Ovary (tissue), 9 donors: ENCODE measurements around the gene ATF2. TPM values are rescaled to one million over a fixed set of nuclear protein-coding genes. Genes with fewer than 3 reads are reported as not detected.

Source experiments
- DNase-seq, 5 donors: peaks; one replicate each; pipeline ENCODE4 v3.0.0-alpha.2; 2019 to 2020
- H3K27ac ChIP-seq, 2 donors: fragments of 200-600 bp; one replicate each; pipeline versions ENCODE4 v1.5.1 to v1.8.0; 2019 to 2022
- H3K27me3 ChIP-seq: fragments of 200-600 bp; one replicate; pipeline ENCODE4 v1.8.0; 2022
- H3K36me3 ChIP-seq: fragments of 200-600 bp; sonication (generic); one replicate; pipeline ENCODE4 v1.5.1; 2019
- H3K4me1 ChIP-seq: one replicate; pipeline ENCODE4 v1.8.1; 2013; ENCODE audit warnings: mild to moderate bottlenecking, moderate library complexity; ENCODE audit not compliant: insufficient read depth
- H3K4me3 ChIP-seq: fragments of 200-600 bp; sonication (generic); one replicate; pipeline ENCODE4 v1.5.1; 2017
- H3K9me3 ChIP-seq, 2 donors: fragments of 200-600 bp in 1 of 2; sonication (generic) in 1 of 2; one replicate each; pipeline versions ENCODE4 v1.5.1 to v1.8.1; 2013 to 2019; ENCODE audit warnings: mild to moderate bottlenecking in 1 of 2, moderate library complexity in 1 of 2
- EP300 ChIP-seq: sonication (generic); formaldehyde crosslinking; IDR thresholded peaks from one replicate; pipeline ENCODE4 v1.6.1; 2017; ENCODE audit warnings: antibody characterized with exemption
- POLR2A ChIP-seq: fragments of 450-650 bp; IDR thresholded peaks from one replicate; pipeline ENCODE4 v1.6.1; 2017; ENCODE audit warnings: antibody characterized with exemption, mild to moderate bottlenecking, moderate library complexity
- WGBS, 3 donors: extraction: QIAGEN DNeasy Blood & Tissue Kit in 1 of 3; methylation state at CpG; one replicate each; pipeline versions ENCODE4 v1.1.5 to v1.1.7; 2013 to 2017; 5-methylcytosine and 5-hydroxymethylcytosine counted together
- intact Hi-C, 4 donors: fragments of 100-400 bp; cut with DNase I; formaldehyde crosslinking; loops; one replicate each; pipeline versions ENCODE4 v1.11.0 to v1.15.1; 2022 to 2023
- polyA plus RNA-seq, 2 donors: library from polyadenylated mRNA; stranded (reverse); fragments of 200-250 nt in 1 of 2; fragments of 350-450 nt in 1 of 2; fragmentation: Illumina TruSeq in 1 of 2; extraction: RNeasy Lipid Tissue Mini Kit (QIAGEN cat#74804) in 1 of 2; gene quantifications; one replicate each; pipeline ENCODE4 v1.2.3, GENCODE V29; 2013 to 2014
- total RNA-seq, 7 donors: library from RNA; depleted of rRNA in 2 of 7; stranded (reverse); fragments of >200 nt in 2 of 7; fragmentation: NEBNext Ultra II Directional in 3 of 7; extraction: Animal tissue kit (Norgen Biotek cat#: 25700) in 3 of 7; gene quantifications; one replicate each; pipeline versions ENCODE4 v1.1.0 to v1.2.4, GENCODE V29; 2016 to 2023
- TF ChIP-seq, protein P1 (sequence below), 3 donors: fragments of 450-650 bp in 2 of 3; fragments of 200-600 bp in 1 of 3; IDR thresholded peaks; one replicate each; pipeline versions ENCODE4 v1.5.1 to v1.8.0; 2016 to 2022; ENCODE audit warnings: antibody characterized with exemption in 3 of 3, mild to moderate bottlenecking in 1 of 3
- donor health status: DM: no; HTN: no; CAD: no; lungs with moderate emphysema.
- donor health status: DM: no; HTN: no; CAD: no.
- donor health status: Bipolar disorder and iron deficiency.
- donor health status: DM: yes; HTN: yes; CAD: no.
- donor health status: DM: no; HTN: no; CAD: no.
- donor health status: DM: yes; HTN: yes; CAD: no.

Gene ATF2
- total and polyA plus RNA-seq, 9 donors: 21.4 to 69.8 (median 54.5) TPM

- no peak overlapping the region for H3K27ac ChIP-seq
- whole genome bisulfite sequencing, 3 donors: 53 to 71% (median 55%) methylated on average over 1 of the region's 1 CpG
- H3K4me3 ChIP-seq: no peak overlapping the region
- H3K4me1 ChIP-seq: no peaks in the 10 kb centered on the region
- no peak for DNase-seq
- no peaks in the 10 kb centered on the region for H3K27me3 ChIP-seq
- no peaks in the 10 kb centered on the region for H3K36me3 ChIP-seq
- no peaks in the 10 kb centered on the region for H3K9me3 ChIP-seq
- intact Hi-C loops: no loop called here
- TF ChIP-seq, protein P1, sequence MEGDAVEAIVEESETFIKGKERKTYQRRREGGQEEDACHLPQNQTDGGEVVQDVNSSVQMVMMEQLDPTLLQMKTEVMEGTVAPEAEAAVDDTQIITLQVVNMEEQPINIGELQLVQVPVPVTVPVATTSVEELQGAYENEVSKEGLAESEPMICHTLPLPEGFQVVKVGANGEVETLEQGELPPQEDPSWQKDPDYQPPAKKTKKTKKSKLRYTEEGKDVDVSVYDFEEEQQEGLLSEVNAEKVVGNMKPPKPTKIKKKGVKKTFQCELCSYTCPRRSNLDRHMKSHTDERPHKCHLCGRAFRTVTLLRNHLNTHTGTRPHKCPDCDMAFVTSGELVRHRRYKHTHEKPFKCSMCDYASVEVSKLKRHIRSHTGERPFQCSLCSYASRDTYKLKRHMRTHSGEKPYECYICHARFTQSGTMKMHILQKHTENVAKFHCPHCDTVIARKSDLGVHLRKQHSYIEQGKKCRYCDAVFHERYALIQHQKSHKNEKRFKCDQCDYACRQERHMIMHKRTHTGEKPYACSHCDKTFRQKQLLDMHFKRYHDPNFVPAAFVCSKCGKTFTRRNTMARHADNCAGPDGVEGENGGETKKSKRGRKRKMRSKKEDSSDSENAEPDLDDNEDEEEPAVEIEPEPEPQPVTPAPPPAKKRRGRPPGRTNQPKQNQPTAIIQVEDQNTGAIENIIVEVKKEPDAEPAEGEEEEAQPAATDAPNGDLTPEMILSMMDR (IDR thresholded peaks at IDR 0.05): no peak
- TF ChIP-seq POLR2A: no peak
These were observed 7.9 kb upstream of the ATF2 start for GRCh38 chr2:175175896-175176295.

GRCh38 chr2:175175320-175175719 lies 7.3 kb upstream of the ATF2 start:
- H3K27ac ChIP-seq: no peak overlapping the region
- H3K36me3 ChIP-seq: no peaks in the 10 kb centered on the region
- no peak for TF ChIP-seq EP300
- TF ChIP-seq, protein P1 (IDR thresholded peaks at IDR 0.05): no peak
- no peak for TF ChIP-seq POLR2A
- no peaks in the 10 kb centered on the region for H3K27me3 ChIP-seq
- H3K4me1 ChIP-seq: no peaks in the 10 kb centered on the region
- DNase-seq: no peak
- H3K4me3 ChIP-seq: no peak overlapping the region
- WGBS, 3 donors: 76 to 83% (median 80%) methylated on average over 2 of the region's 2 CpGs
- intact Hi-C loops: no loop called here
- no peaks in the 10 kb centered on the region for H3K9me3 ChIP-seq

DNA sequence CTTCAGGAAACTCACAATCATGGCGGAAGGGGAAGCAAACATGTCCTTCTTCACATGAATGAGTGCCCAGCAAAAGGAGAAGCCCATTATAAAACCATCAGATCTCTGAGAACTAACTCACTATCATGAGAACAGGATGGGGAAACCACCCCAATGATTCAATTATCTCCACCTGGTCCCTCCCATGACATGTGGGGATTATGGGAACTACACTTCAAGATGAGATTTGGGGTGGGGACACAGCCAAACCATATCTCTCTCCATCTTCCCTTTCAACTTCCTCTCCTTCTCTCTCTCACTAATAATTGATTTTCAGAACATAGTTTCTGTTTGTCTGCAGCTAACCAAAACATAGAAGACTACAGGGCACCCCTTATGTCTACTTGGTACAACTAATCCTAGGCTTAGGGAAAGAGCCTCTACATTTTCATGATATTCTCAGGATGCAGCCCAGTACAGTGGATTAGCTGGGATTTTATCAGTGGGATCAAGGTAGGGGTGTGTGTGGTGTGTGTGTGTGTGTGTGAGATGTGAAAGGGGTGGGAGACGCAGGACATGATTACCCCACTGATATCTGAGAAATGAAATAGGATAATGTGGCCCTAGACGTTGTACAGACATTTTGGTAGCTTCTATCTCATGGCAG lies 2.8 kb upstream of the ATF2 start:
- no peak overlapping the region for H3K27ac ChIP-seq
- no peaks in the 10 kb centered on the region for H3K9me3 ChIP-seq
- 83 to 89% (median 84%) methylated on average over 3 of the region's 3 CpGs for WGBS, 3 donors
- no peak overlapping the region for H3K4me3 ChIP-seq
- intact Hi-C loops: no loop called here
- H3K4me1 ChIP-seq: no peaks in the 10 kb centered on the region
- DNase-seq: no peak
- TF ChIP-seq, protein P1 (IDR thresholded peaks at IDR 0.05): no peak
- TF ChIP-seq EP300 (no peak), POLR2A (no peak)
- no peaks in the 10 kb centered on the region for H3K27me3 ChIP-seq
- no peaks in the 10 kb centered on the region for H3K36me3 ChIP-seq

DNA sequence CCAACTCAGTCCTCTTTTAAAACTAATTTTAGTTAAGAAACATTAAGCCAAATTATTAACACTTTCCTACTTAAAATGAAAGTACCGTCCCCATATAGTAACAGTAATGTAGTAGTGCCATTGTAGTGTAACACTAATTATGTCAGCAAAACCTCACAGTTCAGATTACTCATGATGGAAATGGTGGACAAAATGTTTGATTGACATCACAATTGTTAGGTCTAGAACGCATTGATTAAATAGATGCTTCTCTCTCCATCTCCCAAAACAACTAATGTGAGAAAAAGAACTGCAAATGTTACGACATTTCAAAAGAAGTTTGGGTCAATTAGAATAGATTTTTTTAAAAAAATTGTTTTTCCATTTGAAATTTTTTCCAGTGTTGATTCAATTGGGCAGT lies 1.2 kb upstream of the ATF2 start:
- no peaks in the 10 kb centered on the region for H3K9me3 ChIP-seq
- peaks cover 2% of the 10 kb centered on the region for H3K4me1 ChIP-seq
- H3K36me3 ChIP-seq: no peaks in the 10 kb centered on the region
- H3K27ac ChIP-seq: no peak overlapping the region
- no peaks in the 10 kb centered on the region for H3K27me3 ChIP-seq
- TF ChIP-seq POLR2A (no peak), EP300 (no peak)
- TF ChIP-seq, protein P1 (IDR thresholded peaks at IDR 0.05): no peak
- intact Hi-C loops: no loop called here
- peak overlapping the region; percentile 72 for H3K4me3 ChIP-seq
- 48 to 56% (median 51%) methylated on average over 3 of the region's 3 CpGs for WGBS, 3 donors
- no peak for DNase-seq
